Inflammatory macrophage treated with lipopolysaccharide for 1 hour (primary cell): Measurements from ENCODE around the gene ALOX12B.

Experiments used
- DNase-seq, 2 donors: peaks; one replicate each; pipeline ENCODE4 v3.0.0-alpha.2; 2020 to 2022

ALOX12B gene

GRCh38 chr17:8087075-8087951 is at the start of gene ALOX12B:
ALOX12B (minus strand) TSS chr17:8087716; CDS start chr17:8087442, 274 bp downstream.
- no peak for DNase-seq

- DNase-seq: no peak
These were observed 46.4 kb upstream of the ALOX12B start for GRCh38 chr17:8133941-8134340.

- no peak for DNase-seq
These were observed 45.9 kb upstream of the ALOX12B start for GRCh38 chr17:8133399-8133798.

GRCh38 chr17:8131844-8132441 is 44.4 kb upstream of the ALOX12B start:
- DNase-seq: no peak

GRCh38 chr17:8128125-8128784 is 40.7 kb upstream of the ALOX12B start:
- DNase-seq: no peak

GRCh38 chr17:8126491-8127066 is 39.1 kb upstream of the ALOX12B start:
- no peak for DNase-seq

- no peak for DNase-seq
These were observed 38.5 kb upstream of the ALOX12B start for GRCh38 chr17:8125947-8126490.

GRCh38 chr17:8125154-8125946 is 37.8 kb upstream of the ALOX12B start:
- DNase-seq: peak; percentile 59 to 96

- DNase-seq: no peak
These were observed 37.0 kb upstream of the ALOX12B start for GRCh38 chr17:8124350-8125153.

- DNase-seq: no peak
These were observed 36.3 kb upstream of the ALOX12B start, which contains the start of gene HES7 for GRCh38 chr17:8123695-8124349. HES7 (minus strand) TSS chr17:8124106; CDS start chr17:8124084, 22 bp downstream.

- DNase-seq: no peak
These were observed 35.6 kb upstream of the ALOX12B start for GRCh38 chr17:8122924-8123694.

- no peak for DNase-seq
These were observed 35.0 kb upstream of the ALOX12B start for GRCh38 chr17:8122422-8122923.

- peak; percentile 24 to 32 for DNase-seq
These were observed 34.3 kb upstream of the ALOX12B start for GRCh38 chr17:8121681-8122421.

GRCh38 chr17:8121407-8121680 is 33.8 kb upstream of the ALOX12B start:
- no peak for DNase-seq

- peak; percentile 58 to 77 for DNase-seq
These were observed 33.2 kb upstream of the ALOX12B start for GRCh38 chr17:8120520-8121406.

- DNase-seq: peak; percentile 88 to 98
These were observed 32.3 kb upstream of the ALOX12B start for GRCh38 chr17:8119581-8120519.
